SH-SY5Y (cell line): ENCODE data around the gene DLG1.

Experiments used
- GATA2 ChIP-seq: IDR thresholded peaks from 2 replicates; pipeline ENCODE4 v1.6.1; 2011; ENCODE audit warnings: mild to moderate bottlenecking, low read depth, low read length
- GATA3 ChIP-seq: IDR thresholded peaks from 2 replicates; pipeline ENCODE4 v1.6.1; 2011; ENCODE audit warnings: low read depth, mild to moderate bottlenecking, low read length, moderate library complexity

The DLG1 gene

GRCh38 chr3:197080344-197080743 is 218.1 kb downstream of the DLG1 start:
- TF ChIP-seq GATA2, result no peak
- TF ChIP-seq GATA3, result no peak

GRCh38 chr3:197076415-197076814 is 222.0 kb downstream of the DLG1 start:
- TF ChIP-seq GATA3 (no peak), GATA2 (no peak)

- TF ChIP-seq GATA3, result no peak
- TF ChIP-seq GATA2, result no peak
These were observed 230.3 kb downstream of the DLG1 start for GRCh38 chr3:197068077-197068476.

GRCh38 chr3:197064771-197065170 is 233.6 kb downstream of the DLG1 start:
- TF ChIP-seq GATA2, result no peak
- TF ChIP-seq GATA3, result no peak

- TF ChIP-seq GATA2, result no peak
- no peak for TF ChIP-seq GATA3
These were observed 236.0 kb downstream of the DLG1 start for GRCh38 chr3:197062446-197062845.

GRCh38 chr3:197050511-197050910 is 247.9 kb downstream of the DLG1 start:
- TF ChIP-seq GATA2, result no peak
- no peak for TF ChIP-seq GATA3

GRCh38 chr3:197042539-197042938 is 255.9 kb downstream of the DLG1 start:
- TF ChIP-seq GATA2 (no peak), GATA3 (no peak)

GRCh38 chr3:197041875-197042488 is 256.4 kb downstream of the DLG1 start:
- TF ChIP-seq GATA3 (no peak), GATA2 (no peak)

GRCh38 chr3:197040658-197041057 is 257.8 kb downstream of the DLG1 start:
- TF ChIP-seq GATA2 (no peak), GATA3 (no peak)

GRCh38 chr3:197038679-197039462 is 259.5 kb downstream of the DLG1 start:
- TF ChIP-seq GATA2 (no peak), GATA3 (no peak)

GRCh38 chr3:197035577-197035976 is 262.8 kb downstream of the DLG1 start:
- TF ChIP-seq GATA3, result no peak
- TF ChIP-seq GATA2, result no peak

- TF ChIP-seq GATA3 (no peak), GATA2 (no peak)
These were observed 266.8 kb downstream of the DLG1 start for GRCh38 chr3:197031315-197032285.

GRCh38 chr3:197030379-197031314 is 267.8 kb downstream of the DLG1 start:
- TF ChIP-seq GATA3 (no peak), GATA2 (no peak)
